GM18867 (cell line): ENCODE results near the gene ZXDA.
"Not testable (repeated sequence)": the region's sequence is repeated elsewhere in the genome, so short reads cannot be mapped to it uniquely, and the experiment has no call there.

Source experiments
- ATAC-seq: cut with Tn5 transposase; IDR thresholded peaks from one replicate; pipeline ENCODE4 v1.9.1; 2021; ENCODE audit warnings: mild to moderate bottlenecking, moderate library complexity; ENCODE audit not compliant: unreplicated experiment

ZXDA gene, protein sequence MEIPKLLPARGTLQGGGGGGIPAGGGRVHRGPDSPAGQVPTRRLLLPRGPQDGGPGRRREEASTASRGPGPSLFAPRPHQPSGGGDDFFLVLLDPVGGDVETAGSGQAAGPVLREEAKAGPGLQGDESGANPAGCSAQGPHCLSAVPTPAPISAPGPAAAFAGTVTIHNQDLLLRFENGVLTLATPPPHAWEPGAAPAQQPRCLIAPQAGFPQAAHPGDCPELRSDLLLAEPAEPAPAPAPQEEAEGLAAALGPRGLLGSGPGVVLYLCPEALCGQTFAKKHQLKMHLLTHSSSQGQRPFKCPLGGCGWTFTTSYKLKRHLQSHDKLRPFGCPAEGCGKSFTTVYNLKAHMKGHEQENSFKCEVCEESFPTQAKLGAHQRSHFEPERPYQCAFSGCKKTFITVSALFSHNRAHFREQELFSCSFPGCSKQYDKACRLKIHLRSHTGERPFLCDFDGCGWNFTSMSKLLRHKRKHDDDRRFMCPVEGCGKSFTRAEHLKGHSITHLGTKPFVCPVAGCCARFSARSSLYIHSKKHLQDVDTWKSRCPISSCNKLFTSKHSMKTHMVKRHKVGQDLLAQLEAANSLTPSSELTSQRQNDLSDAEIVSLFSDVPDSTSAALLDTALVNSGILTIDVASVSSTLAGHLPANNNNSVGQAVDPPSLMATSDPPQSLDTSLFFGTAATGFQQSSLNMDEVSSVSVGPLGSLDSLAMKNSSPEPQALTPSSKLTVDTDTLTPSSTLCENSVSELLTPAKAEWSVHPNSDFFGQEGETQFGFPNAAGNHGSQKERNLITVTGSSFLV

DNA sequence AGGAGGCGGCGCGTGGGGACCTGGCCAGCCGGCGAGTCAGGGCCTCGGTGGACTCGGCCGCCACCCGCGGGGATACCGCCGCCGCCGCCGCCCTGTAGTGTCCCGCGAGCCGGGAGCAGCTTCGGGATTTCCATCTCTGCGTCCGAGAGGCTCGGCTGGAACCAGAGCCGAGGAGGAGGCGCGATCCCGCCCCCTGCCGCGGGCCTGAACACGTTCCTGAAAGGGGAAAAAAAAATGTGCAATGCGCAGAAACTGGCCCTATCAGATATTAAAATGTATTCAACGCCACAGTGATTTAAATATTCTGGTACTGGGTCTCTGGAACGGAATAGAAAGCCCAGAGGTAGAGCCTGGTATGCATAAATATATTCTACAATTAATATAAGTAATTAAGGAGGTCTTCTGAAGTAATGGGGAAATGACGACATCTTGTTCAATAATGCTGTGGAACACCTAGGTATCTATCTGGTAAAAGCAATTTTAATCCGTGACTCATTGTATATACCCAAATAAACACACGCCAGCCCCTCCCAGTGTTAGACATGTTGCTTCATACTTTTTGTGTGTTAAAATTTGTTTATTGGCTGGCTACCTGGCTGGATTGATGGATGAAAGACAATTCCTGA lies at the start of gene ZXDA:
ZXDA (minus strand) TSS at position 172 of the 626 bp plus-strand sequence; CDS start at position 134, 38 bp downstream.
- peak; percentile 76 for ATAC-seq

GRCh38 chrX:57952320-57952678 lies 42.0 kb upstream of the ZXDA start:
- ATAC-seq, result no peak

DNA sequence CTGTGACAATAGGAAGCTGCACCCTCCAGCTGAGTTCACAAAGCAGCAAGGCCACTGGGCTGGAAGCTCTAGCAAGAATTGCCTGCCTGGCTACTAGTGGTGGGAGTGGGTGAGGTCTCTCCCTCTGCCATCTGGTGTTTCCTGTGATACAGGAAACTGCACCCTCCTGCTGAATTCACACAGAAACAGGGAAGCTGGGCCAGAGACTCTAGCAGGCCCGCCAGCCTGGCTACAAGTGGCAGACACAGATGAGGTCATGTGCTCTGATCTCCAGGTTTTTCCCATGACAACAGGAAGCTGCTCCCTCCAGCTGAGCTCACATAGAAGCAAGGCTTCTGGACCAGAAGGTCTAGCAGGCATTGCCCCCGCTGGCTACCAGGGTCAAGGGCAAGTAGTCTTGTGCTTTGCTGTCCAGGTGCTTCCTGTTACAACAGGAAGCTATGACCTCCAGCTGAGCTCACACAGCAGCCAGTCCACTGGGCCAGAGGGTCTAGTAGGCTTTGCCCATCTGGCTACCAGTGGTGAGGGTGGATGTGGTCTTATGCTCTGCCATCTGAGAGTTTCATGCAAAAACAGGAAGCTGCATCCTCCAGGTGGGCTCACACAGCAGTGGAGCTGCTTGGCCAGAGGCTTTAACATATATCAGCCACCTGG lies 41.5 kb upstream of the ZXDA start:
- ATAC-seq, result no peak

- no peak for ATAC-seq
Observed at GRCh38 chrX:57933321-57933720, 23.1 kb upstream of the ZXDA start.

- no peak for ATAC-seq
Observed at GRCh38 chrX:57932266-57932665, 22.0 kb upstream of the ZXDA start.

DNA sequence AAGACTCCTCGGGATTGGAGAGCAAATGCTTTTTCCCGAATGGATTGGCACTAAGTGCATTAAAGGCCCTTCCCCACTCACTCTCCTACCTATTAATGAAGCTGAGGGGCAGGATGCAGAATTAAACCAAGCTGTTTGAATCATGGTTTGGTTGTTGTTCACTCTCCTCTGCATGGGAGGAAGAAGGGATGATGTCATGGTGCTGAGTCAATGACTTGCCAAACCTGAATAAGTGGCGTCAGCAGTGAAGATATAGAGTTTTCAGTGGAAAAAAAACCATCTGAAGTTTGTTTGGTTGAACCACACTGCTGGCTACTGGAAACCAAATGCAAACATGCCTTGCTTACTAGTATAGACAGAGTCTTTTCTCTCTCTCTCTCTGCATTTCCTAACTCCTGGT lies 19.8 kb upstream of the ZXDA start:
- no peak for ATAC-seq

- no peak for ATAC-seq
Observed at GRCh38 chrX:57929373-57929772, 19.1 kb upstream of the ZXDA start.

GRCh38 chrX:57925806-57926205 lies 15.5 kb upstream of the ZXDA start:
- no peak for ATAC-seq

- ATAC-seq, result peak; percentile 50
Observed at GRCh38 chrX:57918750-57919436, 8.6 kb upstream of the ZXDA start.

GRCh38 chrX:57915680-57916079 lies 5.4 kb upstream of the ZXDA start:
- ATAC-seq, result no peak

DNA sequence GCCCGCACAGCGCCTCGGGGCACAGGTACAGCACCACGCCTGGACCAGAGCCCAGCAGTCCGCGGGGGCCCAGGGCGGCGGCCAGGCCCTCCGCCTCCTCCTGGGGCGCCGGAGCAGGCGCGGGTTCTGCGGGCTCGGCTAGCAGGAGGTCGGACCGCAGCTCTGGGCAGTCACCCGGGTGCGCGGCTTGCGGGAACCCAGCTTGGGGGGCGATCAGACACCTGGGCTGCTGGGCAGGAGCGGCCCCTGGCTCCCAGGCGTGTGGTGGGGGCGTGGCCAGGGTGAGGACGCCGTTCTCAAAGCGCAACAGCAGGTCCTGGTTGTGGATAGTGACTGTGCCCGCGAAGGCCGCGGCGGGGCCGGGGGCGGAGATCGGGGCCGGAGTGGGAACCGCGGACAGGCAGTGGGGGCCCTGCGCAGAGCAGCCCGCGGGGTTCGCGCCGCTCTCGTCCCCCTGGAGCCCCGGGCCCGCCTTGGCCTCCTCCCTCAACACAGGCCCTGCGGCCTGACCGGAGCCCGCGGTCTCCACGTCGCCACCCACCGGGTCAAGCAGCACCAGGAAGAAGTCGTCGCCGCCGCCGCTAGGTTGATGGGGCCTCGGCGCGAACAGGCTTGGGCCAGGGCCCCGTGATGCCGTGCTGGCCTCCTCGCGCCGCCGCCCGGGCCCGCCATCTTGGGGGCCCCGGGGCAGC lies 517 bp downstream of the ZXDA start:
- peak; percentile 71 for ATAC-seq

GRCh38 chrX:57908972-57909594 lies 1.2 kb downstream of the ZXDA start:
- not testable (repeated sequence) for ATAC-seq

DNA sequence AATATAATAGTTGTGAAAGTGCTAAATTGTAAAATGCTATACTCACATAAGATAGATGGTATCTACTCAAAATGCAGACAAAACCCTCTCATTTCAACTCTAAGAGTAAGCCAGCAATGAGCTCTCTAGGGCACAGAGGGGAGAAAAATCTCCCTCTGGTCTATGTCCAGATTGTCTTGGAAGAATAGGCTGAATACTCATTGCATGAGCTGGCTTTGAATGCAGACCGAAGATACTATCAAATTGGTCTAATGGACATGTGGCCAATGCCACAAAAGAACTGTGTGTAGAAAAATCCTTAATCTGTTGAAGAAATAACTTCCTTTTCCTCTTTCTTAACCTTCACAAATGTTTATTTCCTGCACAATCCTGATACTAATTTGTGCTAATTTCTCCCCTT lies 3.5 kb downstream of the ZXDA start:
- ATAC-seq, result no peak

GRCh38 chrX:57905141-57905540 lies 5.1 kb downstream of the ZXDA start:
- no peak for ATAC-seq

- ATAC-seq, result no peak
Observed at GRCh38 chrX:57904176-57904880, 5.9 kb downstream of the ZXDA start.

- ATAC-seq, result peak; percentile 42
Observed at GRCh38 chrX:57902633-57903032, 7.6 kb downstream of the ZXDA start.

DNA sequence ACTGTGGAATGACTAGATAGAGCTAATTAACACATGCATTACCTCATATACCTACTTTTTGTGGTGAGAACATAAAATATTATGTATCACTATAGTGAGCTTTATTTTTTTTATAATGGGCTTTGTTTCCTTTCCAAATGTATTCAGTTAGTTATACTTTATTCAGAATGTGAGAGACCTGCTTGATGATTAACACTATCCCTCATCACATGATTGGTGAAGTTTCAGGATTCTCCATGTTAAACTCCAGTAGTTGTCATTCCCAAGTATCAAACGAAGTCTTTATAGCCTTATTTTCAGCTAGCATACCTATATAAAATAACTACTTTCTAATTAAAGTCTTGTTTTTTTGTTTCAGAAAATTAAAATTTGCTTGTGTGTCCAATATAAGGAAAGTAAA lies 8.8 kb downstream of the ZXDA start:
- no peak for ATAC-seq

GRCh38 chrX:57900975-57901374 lies 9.3 kb downstream of the ZXDA start:
- no peak for ATAC-seq

- no peak for ATAC-seq
Observed at GRCh38 chrX:57899906-57900305, 10.4 kb downstream of the ZXDA start.
